ENCODE measurements around the gene CSF3. TPM values are rescaled to one million over a fixed set of nuclear protein-coding genes. Genes with fewer than 3 reads are reported as not detected.
"Not testable (repeated sequence)": the region's sequence is repeated elsewhere in the genome, so short reads cannot be mapped to it uniquely, and the experiment has no call there.

CSF3 gene
- total and polyA plus RNA-seq, 4 donors = 1.7 to 317 (median 5.4) TPM

DNA sequence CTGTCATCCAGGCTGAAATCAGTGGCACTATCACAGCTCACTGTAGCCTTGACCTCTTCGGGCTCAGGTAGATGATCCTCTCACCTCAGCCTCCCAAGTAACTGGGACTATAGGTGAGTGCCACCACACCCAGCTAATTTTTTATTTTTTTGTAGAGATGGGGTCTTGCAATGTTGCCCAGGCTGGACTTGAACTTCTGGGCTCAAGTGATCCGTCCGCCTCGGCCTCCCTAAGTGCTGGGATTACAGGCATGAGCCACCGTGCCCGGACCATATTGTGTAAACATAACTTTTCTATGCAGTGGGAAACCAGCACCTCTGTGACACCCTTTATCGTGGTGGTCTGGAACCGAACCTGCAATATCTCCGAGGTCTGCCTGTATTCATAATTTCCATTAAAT is 11.2 kb upstream of the CSF3 start:
- no peaks in the 10 kb centered on the region for H3K27me3 ChIP-seq (ENCODE audit: control insufficient read depth in 3 of 3, insufficient read depth in 3 of 3, low read length in 2 of 3)
- no peak overlapping the region for H3K4me3 ChIP-seq
- no peak overlapping the region for H3K27ac ChIP-seq (ENCODE audit: low read depth in 1 of 2, low read length in 1 of 2)
- peaks cover 0 to under 1% (median 0%) of the 10 kb centered on the region in 5 donors for H3K4me1 ChIP-seq (ENCODE audit: control insufficient read depth in 5 of 5, insufficient read depth in 5 of 5, low read length in 5 of 5)
- ATAC-seq (ENCODE audit: insufficient read depth, low FRiP score) (no peak), DNase-seq (no peak)
- TF ChIP-seq, protein P1, sequence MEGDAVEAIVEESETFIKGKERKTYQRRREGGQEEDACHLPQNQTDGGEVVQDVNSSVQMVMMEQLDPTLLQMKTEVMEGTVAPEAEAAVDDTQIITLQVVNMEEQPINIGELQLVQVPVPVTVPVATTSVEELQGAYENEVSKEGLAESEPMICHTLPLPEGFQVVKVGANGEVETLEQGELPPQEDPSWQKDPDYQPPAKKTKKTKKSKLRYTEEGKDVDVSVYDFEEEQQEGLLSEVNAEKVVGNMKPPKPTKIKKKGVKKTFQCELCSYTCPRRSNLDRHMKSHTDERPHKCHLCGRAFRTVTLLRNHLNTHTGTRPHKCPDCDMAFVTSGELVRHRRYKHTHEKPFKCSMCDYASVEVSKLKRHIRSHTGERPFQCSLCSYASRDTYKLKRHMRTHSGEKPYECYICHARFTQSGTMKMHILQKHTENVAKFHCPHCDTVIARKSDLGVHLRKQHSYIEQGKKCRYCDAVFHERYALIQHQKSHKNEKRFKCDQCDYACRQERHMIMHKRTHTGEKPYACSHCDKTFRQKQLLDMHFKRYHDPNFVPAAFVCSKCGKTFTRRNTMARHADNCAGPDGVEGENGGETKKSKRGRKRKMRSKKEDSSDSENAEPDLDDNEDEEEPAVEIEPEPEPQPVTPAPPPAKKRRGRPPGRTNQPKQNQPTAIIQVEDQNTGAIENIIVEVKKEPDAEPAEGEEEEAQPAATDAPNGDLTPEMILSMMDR (IDR thresholded peaks at IDR 0.05; ENCODE audit: control extremely low read depth, extremely low read depth) = no peak
- no peaks in the 10 kb centered on the region for H3K9me3 ChIP-seq (ENCODE audit: control insufficient read depth in 4 of 4, insufficient read depth in 3 of 4, low read length in 3 of 4)
- H3K36me3 ChIP-seq (ENCODE audit: control insufficient read depth in 4 of 4, insufficient read depth in 4 of 4, low read length in 4 of 4) = no peaks in the 10 kb centered on the region
- 86 to 88% methylated on average over 9 of the region's 9 CpGs for WGBS, 2 donors
- H3K9ac ChIP-seq (ENCODE audit: insufficient read depth in 1 of 2, low read length in 2 of 2) = no peak overlapping the region

DNA sequence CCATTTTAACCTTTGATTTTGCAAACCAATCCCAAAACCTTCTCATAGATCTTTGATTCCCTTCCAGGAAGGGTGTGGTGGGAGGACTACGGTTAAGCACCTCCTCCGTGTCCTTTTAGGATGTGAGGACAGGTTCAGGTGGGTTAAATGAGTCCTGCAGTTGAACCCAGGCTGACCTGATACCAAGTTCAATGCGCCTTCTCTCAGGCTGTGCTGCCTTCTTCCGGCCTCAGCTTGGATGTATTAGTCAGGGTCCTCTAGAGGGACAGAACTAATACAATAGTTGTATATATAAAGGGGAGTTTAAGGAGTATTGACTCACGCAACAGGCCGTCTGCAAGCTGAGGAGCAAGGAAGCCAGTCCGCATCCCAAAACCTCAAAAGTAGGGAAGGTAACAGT is 10.5 kb upstream of the CSF3 start:
- H3K4me1 ChIP-seq (ENCODE audit: control insufficient read depth in 5 of 5, insufficient read depth in 5 of 5, low read length in 5 of 5) = no peaks in the 10 kb centered on the region
- H3K9me3 ChIP-seq (ENCODE audit: control insufficient read depth in 4 of 4, insufficient read depth in 3 of 4, low read length in 3 of 4) = no peaks in the 10 kb centered on the region
- H3K27me3 ChIP-seq (ENCODE audit: control insufficient read depth in 3 of 3, insufficient read depth in 3 of 3, low read length in 2 of 3) = no peaks in the 10 kb centered on the region
- TF ChIP-seq, protein P1 (IDR thresholded peaks at IDR 0.05; ENCODE audit: control extremely low read depth, extremely low read depth) = no peak
- WGBS, 2 donors = 81 to 88% methylated on average over 7 of the region's 7 CpGs
- no peak overlapping the region for H3K9ac ChIP-seq (ENCODE audit: insufficient read depth in 1 of 2, low read length in 2 of 2)
- DNase-seq = no peak
- H3K36me3 ChIP-seq (ENCODE audit: control insufficient read depth in 4 of 4, insufficient read depth in 4 of 4, low read length in 4 of 4) = no peaks in the 10 kb centered on the region
- H3K27ac ChIP-seq (ENCODE audit: low read depth in 1 of 2, low read length in 1 of 2) = no peak overlapping the region
- ATAC-seq (ENCODE audit: insufficient read depth, low FRiP score) = no peak
- no peak overlapping the region for H3K4me3 ChIP-seq

DNA sequence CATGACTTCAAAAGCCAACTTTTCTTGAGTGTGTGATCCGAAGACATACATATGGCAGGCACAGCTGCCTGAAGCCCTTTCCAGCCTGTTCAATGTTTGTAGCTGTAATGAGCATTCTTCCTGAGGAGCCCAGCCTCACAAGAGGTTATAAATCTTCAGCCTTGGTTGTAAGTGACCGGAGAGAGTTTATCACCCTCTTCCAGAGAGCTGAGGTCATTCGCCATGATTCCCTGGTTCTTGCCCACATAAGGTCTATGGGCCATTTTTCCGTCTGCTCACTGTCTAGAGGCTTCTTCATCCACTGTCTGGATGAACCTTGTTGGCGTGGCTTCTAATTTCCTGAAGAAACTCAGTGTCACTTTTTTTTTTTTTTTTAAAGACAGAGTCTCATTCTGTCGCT is 9.7 kb upstream of the CSF3 start:
- Histone ChIP-seq H3K4me1 (ENCODE audit: control insufficient read depth in 5 of 5, insufficient read depth in 5 of 5, low read length in 5 of 5) (peaks cover 0 to 5% (median 0%) of the 10 kb centered on the region in 5 donors), H3K36me3 (ENCODE audit: control insufficient read depth in 4 of 4, insufficient read depth in 4 of 4, low read length in 4 of 4) (no peaks in the 10 kb centered on the region), H3K27ac (ENCODE audit: low read depth in 1 of 2, low read length in 1 of 2) (no peak overlapping the region), H3K4me3 (no peak overlapping the region), H3K9me3 (ENCODE audit: control insufficient read depth in 4 of 4, insufficient read depth in 3 of 4, low read length in 3 of 4) (no peaks in the 10 kb centered on the region), H3K27me3 (ENCODE audit: control insufficient read depth in 3 of 3, insufficient read depth in 3 of 3, low read length in 2 of 3) (no peaks in the 10 kb centered on the region), H3K9ac (ENCODE audit: insufficient read depth in 1 of 2, low read length in 2 of 2) (no peak overlapping the region)
- WGBS, 2 donors = 86 to 90% methylated on average over 6 of the region's 6 CpGs
- DNase-seq = peak in 1 of 3 donors; percentile 15
- TF ChIP-seq, protein P1 (IDR thresholded peaks at IDR 0.05; ENCODE audit: control extremely low read depth, extremely low read depth) = no peak
- ATAC-seq (ENCODE audit: insufficient read depth, low FRiP score) = no peak

DNA sequence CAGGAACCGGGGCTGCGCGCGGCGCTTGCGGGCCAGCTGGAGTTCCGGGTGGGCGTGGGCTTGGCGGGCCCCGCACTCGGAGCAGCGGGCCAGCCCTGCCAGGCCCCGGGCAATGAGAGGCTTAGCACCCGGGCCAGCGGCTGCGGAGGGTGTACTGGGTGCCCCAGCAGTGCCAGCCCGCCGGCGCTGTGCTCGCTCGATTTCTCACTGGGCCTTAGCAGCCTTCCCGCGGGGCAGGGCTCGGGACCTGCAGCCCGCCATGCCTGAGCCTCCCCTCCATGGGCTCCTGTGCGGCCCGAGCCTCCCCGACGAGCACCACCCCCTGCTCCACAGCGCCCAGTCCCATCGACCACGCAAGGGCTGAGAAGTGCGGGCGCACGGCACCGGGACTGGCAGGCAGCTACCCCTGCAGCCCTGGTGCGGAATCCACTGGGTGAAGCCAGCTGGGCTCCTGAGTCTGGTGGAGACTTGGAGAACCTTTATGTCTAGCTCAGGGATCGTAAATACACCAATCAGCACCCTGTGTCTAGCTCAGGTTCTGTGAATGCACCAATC is 4.2 kb upstream of the CSF3 start:
- H3K36me3 ChIP-seq (ENCODE audit: control insufficient read depth in 4 of 4, insufficient read depth in 4 of 4, low read length in 4 of 4); DNase-seq: not testable (repeated sequence)

DNA sequence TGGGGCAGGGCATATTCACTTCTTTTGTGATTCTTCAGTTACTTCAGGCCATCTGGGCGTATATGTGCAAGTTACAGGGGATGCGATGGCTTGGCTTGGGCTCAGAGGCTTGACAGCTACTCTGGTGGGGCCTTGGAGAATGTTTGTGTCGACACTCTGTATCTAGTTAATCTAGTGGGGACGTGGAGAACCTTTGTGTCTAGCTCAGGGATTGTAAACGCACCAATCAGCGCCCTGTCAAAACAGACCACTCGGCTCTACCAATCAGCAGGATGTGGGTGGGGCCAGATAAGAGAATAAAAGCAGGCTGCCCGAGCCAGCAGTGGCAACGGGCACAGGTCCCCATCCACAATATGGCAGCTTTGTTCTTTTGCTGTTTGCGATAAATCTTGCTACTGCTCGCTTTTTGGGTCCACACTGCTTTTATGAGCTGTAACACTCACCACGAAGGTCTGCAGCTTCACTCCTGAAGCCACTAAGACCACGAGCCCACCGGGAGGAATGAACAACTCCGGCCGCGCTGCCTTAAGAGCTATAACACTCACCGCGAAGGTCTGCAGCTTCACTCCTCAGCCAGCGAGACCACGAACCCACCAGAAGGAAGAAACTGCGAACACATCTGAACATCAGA is 3.1 kb upstream of the CSF3 start:
- H3K27me3 ChIP-seq (ENCODE audit: control insufficient read depth in 3 of 3, insufficient read depth in 3 of 3, low read length in 2 of 3); DNase-seq; H3K27ac ChIP-seq (ENCODE audit: low read depth in 1 of 2, low read length in 1 of 2); H3K9ac ChIP-seq (ENCODE audit: insufficient read depth in 1 of 2, low read length in 2 of 2); H3K36me3 ChIP-seq (ENCODE audit: control insufficient read depth in 4 of 4, insufficient read depth in 4 of 4, low read length in 4 of 4); H3K9me3 ChIP-seq (ENCODE audit: control insufficient read depth in 4 of 4, insufficient read depth in 3 of 4, low read length in 3 of 4); ATAC-seq (ENCODE audit: insufficient read depth, low FRiP score); H3K4me3 ChIP-seq: not testable (repeated sequence)
- 75 to 77% methylated on average over 20 to 21 of the region's 22 CpGs for WGBS, 2 donors
- peaks cover 0 to 30% (median 6%) of the 10 kb centered on the region in 5 donors for H3K4me1 ChIP-seq (ENCODE audit: control insufficient read depth in 5 of 5, insufficient read depth in 5 of 5, low read length in 5 of 5)

More for the DNA sequence above, 4.2 kb upstream of the CSF3 start:
- not testable (repeated sequence) for H3K27ac ChIP-seq (ENCODE audit: low read depth in 1 of 2, low read length in 1 of 2); H3K4me3 ChIP-seq; ATAC-seq (ENCODE audit: insufficient read depth, low FRiP score); H3K27me3 ChIP-seq (ENCODE audit: control insufficient read depth in 3 of 3, insufficient read depth in 3 of 3, low read length in 2 of 3); H3K9me3 ChIP-seq (ENCODE audit: control insufficient read depth in 4 of 4, insufficient read depth in 3 of 4, low read length in 3 of 4); H3K9ac ChIP-seq (ENCODE audit: insufficient read depth in 1 of 2, low read length in 2 of 2)
- 95% methylated on average over 37 to 38 of the region's 38 CpGs for WGBS, 2 donors
- peaks cover 0 to 22% (median 6%) of the 10 kb centered on the region in 5 donors for H3K4me1 ChIP-seq (ENCODE audit: control insufficient read depth in 5 of 5, insufficient read depth in 5 of 5, low read length in 5 of 5)
